Spinal cord (tissue), 10 donors: ENCODE data around the gene AMIGO3. TPM values are rescaled to one million over a fixed set of nuclear protein-coding genes. Genes with fewer than 3 reads are reported as not detected.
"Not testable (repeated sequence)": the region's sequence is repeated elsewhere in the genome, so short reads cannot be mapped to it uniquely, and the experiment has no call there.

ENCODE experiments used
- DNase-seq, 6 donors: peaks; one replicate each; pipeline versions ENCODE4 v3.0.0 to v3.0.0-alpha.2; 2013 to 2015; ENCODE audit warnings: low spot score in 6 of 6, low read depth in 4 of 6
- H3K27ac ChIP-seq: one replicate; pipeline ENCODE4 v1.5.1; 2013; ENCODE audit warnings: low read depth, low read length, control low read depth
- H3K27me3 ChIP-seq: one replicate; pipeline ENCODE4 v1.6.1; 2013; ENCODE audit warnings: low read length; ENCODE audit not compliant: control insufficient read depth, insufficient read depth
- H3K36me3 ChIP-seq: one replicate; pipeline ENCODE4 v1.6.1; 2013; ENCODE audit warnings: low read length; ENCODE audit not compliant: control insufficient read depth, insufficient read depth
- H3K4me1 ChIP-seq: one replicate; pipeline ENCODE4 v1.6.1; 2013; ENCODE audit warnings: low read length; ENCODE audit not compliant: control insufficient read depth, insufficient read depth
- H3K4me3 ChIP-seq: one replicate; pipeline ENCODE4 v1.5.1; 2013; ENCODE audit warnings: low read depth, low read length, control low read depth
- H3K9me3 ChIP-seq: one replicate; pipeline ENCODE4 v1.6.1; 2013; ENCODE audit warnings: low read length; ENCODE audit not compliant: control insufficient read depth, insufficient read depth
- WGBS: methylation state at CpG from one replicate; pipeline ENCODE4 v1.1.5; 2013; ENCODE audit warnings: missing lambda C conversion rate; ENCODE audit not compliant: insufficient coverage; 5-methylcytosine and 5-hydroxymethylcytosine counted together
- polyA plus RNA-seq, 2 donors: library from polyadenylated mRNA; unstranded; fragments of 120-200 nt; gene quantifications; one replicate each; pipeline ENCODE4 v1.2.1, GENCODE V29; 2013; ENCODE audit not compliant: insufficient read length in 2 of 2
- total RNA-seq, 2 donors: library from RNA; depleted of rRNA in 1 of 2; stranded (reverse); fragments of 120-200 nt in 1 of 2; fragments of >200 nt in 1 of 2; gene quantifications; one replicate each; pipeline versions ENCODE4 v1.2.3 to v1.2.4, GENCODE V29; 2013 to 2014
- donor health status: healthy.

AMIGO3 gene
- total and polyA plus RNA-seq, 4 donors, result 0.30 to 3.3 (median 2.2) TPM; not detected in 1

DNA sequence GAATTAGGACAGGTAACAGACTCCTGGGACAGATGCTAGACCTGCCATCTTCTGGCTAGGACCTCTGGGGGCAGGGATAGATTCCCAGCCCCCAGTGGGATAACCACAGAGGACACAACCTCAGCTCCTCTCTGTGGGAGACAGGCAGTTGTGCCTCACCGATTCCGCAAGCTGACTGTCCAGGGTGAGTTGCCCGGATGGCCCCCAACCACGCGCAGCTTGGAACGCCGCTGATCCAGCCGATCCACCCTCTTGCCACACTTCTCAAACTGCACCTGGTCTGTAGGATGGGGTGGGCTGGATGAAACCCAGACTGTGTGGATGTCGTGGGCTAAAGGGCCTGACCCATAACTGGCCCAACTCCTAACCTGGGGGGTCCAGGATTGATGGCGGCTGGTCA is 34.4 kb downstream of the AMIGO3 start:
- H3K27me3 ChIP-seq, DNase-seq, H3K4me3 ChIP-seq, H3K27ac ChIP-seq, H3K9me3 ChIP-seq: not testable (repeated sequence)
- Histone ChIP-seq H3K36me3 (peaks cover 50% of the 10 kb centered on the region), H3K4me1 (peaks cover 36% of the 10 kb centered on the region)
- WGBS, result 92% methylated on average over 4 of the region's 10 CpGs

DNA sequence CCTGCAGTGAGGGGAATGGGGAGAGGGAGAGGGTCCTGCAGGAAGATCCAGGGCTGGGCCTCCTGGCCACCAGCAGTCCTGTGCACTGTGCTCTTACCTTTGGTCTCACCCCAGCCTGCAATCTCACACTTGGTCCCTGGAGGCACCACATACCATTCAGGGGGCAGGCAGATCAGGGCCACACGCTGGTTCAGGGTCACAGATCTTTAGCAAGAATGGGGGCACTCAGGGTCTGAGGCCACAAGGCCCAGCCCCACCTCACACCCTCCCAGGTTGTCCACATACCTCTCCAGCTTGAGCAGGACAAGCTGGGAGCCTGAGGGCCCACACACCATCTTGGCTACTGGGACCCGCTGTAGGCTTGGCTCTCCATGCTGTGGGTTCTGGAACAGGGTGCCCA is 35.0 kb downstream of the AMIGO3 start:
- not testable (repeated sequence) for H3K27ac ChIP-seq, H3K4me3 ChIP-seq, H3K27me3 ChIP-seq, H3K9me3 ChIP-seq, DNase-seq
- WGBS, result 91% methylated on average over 1 of the region's 2 CpGs
- H3K36me3 ChIP-seq, result peaks cover 56% of the 10 kb centered on the region
- H3K4me1 ChIP-seq, result peaks cover 33% of the 10 kb centered on the region

- no peak overlapping the region for H3K27ac ChIP-seq
- no peaks in the 10 kb centered on the region for H3K9me3 ChIP-seq
- H3K4me1 ChIP-seq, result peaks cover 21% of the 10 kb centered on the region
- no peak for DNase-seq
- H3K36me3 ChIP-seq, result peaks cover 69% of the 10 kb centered on the region
- no peak overlapping the region for H3K4me3 ChIP-seq
- H3K27me3 ChIP-seq, result no peaks in the 10 kb centered on the region
- WGBS, result 94% methylated on average over 2 of the region's 6 CpGs
Observed at GRCh38 chr3:49683162-49683561, 36.3 kb downstream of the AMIGO3 start.

GRCh38 chr3:49681543-49681942 is 37.9 kb downstream of the AMIGO3 start:
- 85% methylated on average over 4 of the region's 4 CpGs for whole genome bisulfite sequencing
- Histone ChIP-seq H3K36me3 (peaks cover 85% of the 10 kb centered on the region), H3K4me1 (peaks cover 10% of the 10 kb centered on the region), H3K27ac (no peak overlapping the region), H3K27me3 (no peaks in the 10 kb centered on the region), H3K4me3 (no peak overlapping the region), H3K9me3 (no peaks in the 10 kb centered on the region)
- no peak for DNase-seq

- no peaks in the 10 kb centered on the region for H3K9me3 ChIP-seq
- DNase-seq, result no peak
- H3K27me3 ChIP-seq, result no peaks in the 10 kb centered on the region
- 80% methylated on average over 1 of the region's 2 CpGs for WGBS
- H3K27ac ChIP-seq, result no peak overlapping the region
- no peak overlapping the region for H3K4me3 ChIP-seq
- H3K36me3 ChIP-seq, result peaks cover 89% of the 10 kb centered on the region
- peaks cover 10% of the 10 kb centered on the region for H3K4me1 ChIP-seq
Observed at GRCh38 chr3:49681232-49681522, 38.3 kb downstream of the AMIGO3 start.

DNA sequence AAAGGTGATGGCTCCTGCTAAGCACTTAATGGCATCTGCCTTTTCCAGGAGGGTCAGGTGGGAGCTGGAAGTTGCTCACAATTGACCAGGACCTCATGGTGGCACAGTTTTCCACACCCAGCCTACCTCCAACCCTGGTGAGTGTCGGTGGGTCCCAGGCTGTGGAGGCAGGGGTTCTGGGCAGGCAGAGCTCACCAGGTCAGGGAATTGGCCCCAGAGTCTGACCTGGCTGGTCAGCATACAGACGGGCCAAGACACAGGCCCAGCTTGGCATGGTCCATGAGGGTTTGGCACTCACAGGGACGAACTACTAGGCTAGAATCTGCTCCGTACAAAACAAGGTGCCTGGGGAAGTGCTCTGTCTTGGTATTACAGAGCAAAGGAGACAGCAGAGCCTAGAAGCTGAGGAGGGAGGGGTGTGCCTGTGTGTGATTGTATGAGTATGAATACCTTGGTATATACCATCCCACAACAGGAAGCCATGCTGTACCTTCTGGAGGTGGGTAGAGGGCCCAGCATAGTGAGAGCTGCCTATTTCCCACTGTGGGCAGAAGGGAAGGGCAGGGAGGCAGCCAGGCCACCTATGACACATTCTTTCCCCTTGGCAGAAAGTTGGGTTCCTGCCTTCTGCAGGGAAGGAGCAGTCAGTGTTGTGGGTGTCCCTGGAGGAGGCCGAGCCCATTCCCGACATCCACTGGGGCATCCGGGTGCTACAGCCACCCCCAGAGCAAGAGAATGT is 38.8 kb downstream of the AMIGO3 start:
- peaks cover 12% of the 10 kb centered on the region for H3K4me1 ChIP-seq
- no peak for DNase-seq
- WGBS, result 89% methylated on average over 7 of the region's 7 CpGs
- H3K27me3 ChIP-seq, result no peaks in the 10 kb centered on the region
- H3K9me3 ChIP-seq, result no peaks in the 10 kb centered on the region
- H3K36me3 ChIP-seq, result peaks cover 94% of the 10 kb centered on the region
- H3K4me3 ChIP-seq, result no peak overlapping the region
- no peak overlapping the region for H3K27ac ChIP-seq

GRCh38 chr3:49675912-49676311 is 43.6 kb downstream of the AMIGO3 start:
- 96% methylated on average over 11 of the region's 11 CpGs for WGBS
- H3K27me3 ChIP-seq, result no peaks in the 10 kb centered on the region
- no peak overlapping the region for H3K4me3 ChIP-seq
- H3K36me3 ChIP-seq, result peaks cover 59% of the 10 kb centered on the region
- peaks cover 31% of the 10 kb centered on the region for H3K4me1 ChIP-seq
- H3K27ac ChIP-seq, result no peak overlapping the region
- DNase-seq, result no peak
- no peaks in the 10 kb centered on the region for H3K9me3 ChIP-seq

- Histone ChIP-seq H3K4me3 (peak overlapping the region; percentile 50), H3K36me3 (peaks cover 59% of the 10 kb centered on the region), H3K27ac (peak overlapping the region; percentile 87), H3K9me3 (no peaks in the 10 kb centered on the region), H3K27me3 (no peaks in the 10 kb centered on the region), H3K4me1 (peaks cover 31% of the 10 kb centered on the region)
- DNase-seq, result no peak
- whole genome bisulfite sequencing, result under 1% methylated on average over 25 of the region's 34 CpGs
Observed at GRCh38 chr3:49674497-49674983, 44.9 kb downstream of the AMIGO3 start.

- H3K27me3 ChIP-seq, result no peaks in the 10 kb centered on the region
- peak within 1 kb of the TSS; percentile 87 for H3K27ac ChIP-seq
- peaks cover 58% of the 10 kb centered on the region for H3K36me3 ChIP-seq
- no peaks in the 10 kb centered on the region for H3K9me3 ChIP-seq
- WGBS, result under 1% methylated on average over 70 of the region's 71 CpGs
- DNase-seq, result peak; percentile 84 to 98 (median 90)
- peaks cover 31% of the 10 kb centered on the region for H3K4me1 ChIP-seq
- H3K4me3 ChIP-seq, result peak within 1 kb of the TSS; percentile 50
Observed at GRCh38 chr3:49673715-49674496, 45.6 kb downstream of the AMIGO3 start, which contains the start of gene APEH. TSS of gene APEH (plus strand) at chr3:49674351. CDS start at chr3:49674402, 51 bp downstream.
